ENCODE data around the gene RNF175.
"Not testable (repeated sequence)": the region's sequence is repeated elsewhere in the genome, so short reads cannot be mapped to it uniquely, and the experiment has no call there.

The RNF175 gene

GRCh38 chr4:153684182-153684970 lies 75.4 kb downstream of the RNF175 start, which contains the start of gene TLR2:
TLR2 (plus strand) TSS chr4:153684280; CDS start chr4:153702908, 18,628 bp downstream.
- DNase-seq = peak in 17 of 58 donors; percentile 2 to 33 (median 8)

GRCh38 chr4:153683763-153684181 lies 76.1 kb downstream of the RNF175 start:
- peak in 1 of 58 donors; percentile 6 for DNase-seq

DNA sequence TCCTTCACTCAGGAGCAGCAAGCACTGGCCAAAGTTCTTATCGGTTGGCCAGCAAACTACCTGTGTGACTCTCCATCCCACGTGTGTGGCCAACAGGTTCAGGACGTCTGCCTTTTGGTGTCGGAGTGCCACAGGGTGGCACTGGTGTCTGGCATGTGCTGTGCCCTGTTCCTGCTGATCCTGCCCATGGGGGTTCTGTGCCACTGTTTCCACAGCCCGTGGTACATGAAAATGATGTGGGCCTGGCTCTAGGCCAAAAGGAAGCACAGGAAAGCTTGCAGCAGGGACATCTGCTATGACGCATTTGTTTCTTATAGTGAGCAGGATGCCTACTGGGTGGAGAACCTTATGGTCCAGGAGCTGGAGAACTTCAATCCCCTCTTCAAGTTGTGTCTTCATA lies 80.3 kb downstream of the RNF175 start:
- no peak for DNase-seq

DNA sequence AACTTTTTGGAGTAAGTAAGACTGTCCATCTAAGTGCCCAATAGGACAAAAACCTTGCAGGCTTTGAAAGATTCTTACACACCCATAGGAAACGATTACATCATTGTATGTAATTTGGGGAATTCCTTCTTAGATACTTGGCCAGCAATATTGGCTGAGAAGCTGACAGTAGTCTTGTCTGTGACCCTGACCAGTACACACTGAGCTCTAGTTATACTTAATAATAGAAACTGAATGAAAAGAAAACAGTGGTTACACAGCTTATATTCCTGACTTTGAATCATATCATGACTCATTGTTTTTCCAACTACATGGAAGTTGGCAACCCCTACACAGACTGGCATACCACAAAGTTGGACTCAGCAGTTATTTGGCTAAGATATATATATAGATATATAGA lies 82.8 kb downstream of the RNF175 start:
- no peak for DNase-seq

GRCh38 chr4:153676486-153676885 lies 83.3 kb downstream of the RNF175 start:
- no peak for DNase-seq

- no peak for DNase-seq
Observed at GRCh38 chr4:153669838-153670237, 90.0 kb downstream of the RNF175 start.

GRCh38 chr4:153668647-153669046 lies 91.2 kb downstream of the RNF175 start:
- DNase-seq = no peak

- DNase-seq = not testable (repeated sequence)
Observed at GRCh38 chr4:153666505-153666904, 93.3 kb downstream of the RNF175 start.

GRCh38 chr4:153663667-153664066 lies 96.2 kb downstream of the RNF175 start:
- no peak for DNase-seq

GRCh38 chr4:153661908-153662307 lies 97.9 kb downstream of the RNF175 start:
- DNase-seq = no peak

DNA sequence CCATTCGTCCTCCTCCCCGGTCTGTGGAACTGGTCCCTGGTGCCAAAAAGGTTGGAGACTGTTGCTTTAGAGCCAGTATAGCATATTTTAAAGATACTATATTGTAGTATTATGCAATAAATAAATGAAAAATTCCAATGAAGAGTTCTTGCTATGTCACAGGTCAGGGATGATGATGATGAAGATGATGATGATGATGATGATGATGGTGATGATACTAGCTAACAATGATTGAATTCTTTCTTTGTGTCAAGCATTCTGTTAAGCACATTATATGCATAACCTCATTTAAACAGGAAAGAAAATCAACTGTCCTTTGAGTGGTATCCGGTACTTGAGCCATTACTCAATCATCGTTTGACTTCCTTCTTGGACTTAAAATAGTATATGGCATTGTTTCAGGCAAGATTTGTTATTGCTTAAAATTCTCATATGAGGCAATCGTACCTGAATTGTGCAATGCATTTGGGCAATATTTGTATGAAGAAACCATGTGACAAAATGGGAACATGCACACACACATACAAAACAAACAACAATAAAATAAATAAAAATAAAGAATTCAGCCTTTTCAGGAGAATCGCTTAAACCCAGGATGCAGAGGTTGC lies 98.5 kb downstream of the RNF175 start:
- no peak for DNase-seq
